Muscle layer of duodenum (tissue), 2 donors: Measurements from ENCODE around the gene CYSRT1.
"Not testable (repeated sequence)": the region's sequence is repeated elsewhere in the genome, so short reads cannot be mapped to it uniquely, and the experiment has no call there.

Experiments used
- H3K27ac ChIP-seq: one replicate; pipeline ENCODE4 v1.7.0; 2013; ENCODE audit warnings: mild to moderate bottlenecking, low read length
- H3K27me3 ChIP-seq: one replicate; pipeline ENCODE4 v1.7.0; 2013; ENCODE audit warnings: low read depth, mild to moderate bottlenecking, control low read depth, low read length
- H3K36me3 ChIP-seq, 2 donors: one replicate each; pipeline ENCODE4 v1.7.0; 2013; ENCODE audit warnings: low read length in 2 of 2, control low read depth in 1 of 2, mild to moderate bottlenecking in 1 of 2; ENCODE audit not compliant: insufficient read depth in 2 of 2, control insufficient read depth in 1 of 2
- H3K4me1 ChIP-seq, 2 donors: one replicate each; pipeline ENCODE4 v1.7.0; 2013; ENCODE audit warnings: low read length in 2 of 2, mild to moderate bottlenecking in 2 of 2, control low read depth in 1 of 2, moderate library complexity in 1 of 2; ENCODE audit not compliant: insufficient read depth in 2 of 2, control insufficient read depth in 1 of 2
- H3K4me3 ChIP-seq, 2 donors: one replicate each; pipeline ENCODE4 v1.7.0; 2013; ENCODE audit warnings: low read length in 2 of 2, low read depth in 1 of 2, mild to moderate bottlenecking in 1 of 2
- H3K9me3 ChIP-seq, 2 donors: one replicate each; pipeline ENCODE4 v1.7.0; 2013; ENCODE audit warnings: low read length in 2 of 2, control low read depth in 1 of 2, mild to moderate bottlenecking in 1 of 2; ENCODE audit not compliant: control insufficient read depth in 1 of 2
- donor health status: healthy.

CYSRT1 gene

GRCh38 chr9:137237759-137238726 is 13.1 kb downstream of the CYSRT1 start:
- H3K9me3 ChIP-seq: no peaks in the 10 kb centered on the region
- H3K36me3 ChIP-seq: peaks cover 0 to 4% of the 10 kb centered on the region in 2 donors
- H3K4me3 ChIP-seq: no peak overlapping the region
- H3K4me1 ChIP-seq: peaks cover 0 to 56% of the 10 kb centered on the region in 2 donors
- H3K27me3 ChIP-seq: no peaks in the 10 kb centered on the region
- H3K27ac ChIP-seq: no peak overlapping the region

GRCh38 chr9:137239541-137240200 is 14.7 kb downstream of the CYSRT1 start:
- H3K27ac ChIP-seq: peak overlapping the region; percentile 69
- peak overlapping the region; percentile 39 to 83 for H3K4me3 ChIP-seq
- H3K36me3 ChIP-seq: peaks cover 0 to 10% of the 10 kb centered on the region in 2 donors
- not testable (repeated sequence) for H3K27me3 ChIP-seq, H3K9me3 ChIP-seq
- peaks cover 0 to 66% of the 10 kb centered on the region in 2 donors for H3K4me1 ChIP-seq

- Histone ChIP-seq H3K4me3 (peak overlapping the region; percentile 39 to 83), H3K27me3 (no peaks in the 10 kb centered on the region), H3K9me3 (no peaks in the 10 kb centered on the region), H3K27ac (peak overlapping the region; percentile 69), H3K36me3 (peaks cover 0 to 10% of the 10 kb centered on the region in 2 donors), H3K4me1 (peaks cover 0 to 64% of the 10 kb centered on the region in 2 donors)
These were observed 15.4 kb downstream of the CYSRT1 start for GRCh38 chr9:137240318-137240840.

- no peaks in the 10 kb centered on the region for H3K9me3 ChIP-seq
- no peaks in the 10 kb centered on the region for H3K27me3 ChIP-seq
- H3K4me1 ChIP-seq: peaks cover 0 to 58% of the 10 kb centered on the region in 2 donors
- peaks cover 0 to 10% of the 10 kb centered on the region in 2 donors for H3K36me3 ChIP-seq
- peak within 1 kb of the TSS; percentile 79 for H3K27ac ChIP-seq
- H3K4me3 ChIP-seq: peak within 1 kb of the TSS; percentile 74 to 83
These were observed 16.0 kb downstream of the CYSRT1 start, which contains the start of gene TUBB4B for GRCh38 chr9:137240841-137241489. TUBB4B (plus strand) TSS chr9:137241287; CDS start chr9:137241361, 74 bp downstream.

GRCh38 chr9:137241490-137242268 is 16.7 kb downstream of the CYSRT1 start:
- Histone ChIP-seq H3K36me3 (peaks cover 0 to 10% of the 10 kb centered on the region in 2 donors), H3K27ac (peak overlapping the region; percentile 79), H3K4me3 (peak overlapping the region; percentile 74 to 82), H3K4me1 (peaks cover 0 to 51% of the 10 kb centered on the region in 2 donors), H3K9me3 (no peaks in the 10 kb centered on the region), H3K27me3 (no peaks in the 10 kb centered on the region)

- H3K27me3 ChIP-seq: no peaks in the 10 kb centered on the region
- peaks cover 0 to 10% of the 10 kb centered on the region in 2 donors for H3K36me3 ChIP-seq
- H3K9me3 ChIP-seq: no peaks in the 10 kb centered on the region
- peak overlapping the region; percentile 79 for H3K27ac ChIP-seq
- peak overlapping the region; percentile 74 to 82 for H3K4me3 ChIP-seq
- H3K4me1 ChIP-seq: peaks cover 0 to 43% of the 10 kb centered on the region in 2 donors
These were observed 17.6 kb downstream of the CYSRT1 start for GRCh38 chr9:137242269-137243203.

GRCh38 chr9:137243266-137243625 is 18.3 kb downstream of the CYSRT1 start:
- H3K27me3 ChIP-seq, H3K9me3 ChIP-seq, H3K27ac ChIP-seq: not testable (repeated sequence)
- peaks cover 0 to 36% of the 10 kb centered on the region in 2 donors for H3K4me1 ChIP-seq
- peak overlapping the region in 1 of 2 donors; percentile 33 for H3K4me3 ChIP-seq
- peaks cover 0 to 10% of the 10 kb centered on the region in 2 donors for H3K36me3 ChIP-seq

GRCh38 chr9:137243626-137244485 is 18.9 kb downstream of the CYSRT1 start:
- Histone ChIP-seq H3K27ac (no peak overlapping the region), H3K9me3 (no peaks in the 10 kb centered on the region), H3K4me1 (peaks cover 0 to 30% of the 10 kb centered on the region in 2 donors), H3K27me3 (no peaks in the 10 kb centered on the region), H3K36me3 (peaks cover 0 to 10% of the 10 kb centered on the region in 2 donors), H3K4me3 (peak overlapping the region in 1 of 2 donors; percentile 33)
